Hematopoietic multipotent progenitor cell treated with erythropoietin and hydrocortisone succinate and interleukin-3 and kit ligand, for 17 days (in vitro differentiated cells): ENCODE measurements around the gene BHLHA15.

Source experiments
- DNase-seq: peaks from one replicate; pipeline ENCODE4 v3.0.0-alpha.2; 2015; ENCODE audit warnings: low spot score

BHLHA15 gene

GRCh38 chr7:98225913-98226614 lies 14.8 kb downstream of the BHLHA15 start:
- DNase-seq = no peak

- DNase-seq = no peak
These were observed 16.7 kb downstream of the BHLHA15 start for GRCh38 chr7:98227939-98228338.

GRCh38 chr7:98228801-98229200 lies 17.6 kb downstream of the BHLHA15 start:
- DNase-seq = no peak

GRCh38 chr7:98229441-98229840 lies 18.2 kb downstream of the BHLHA15 start:
- no peak for DNase-seq

GRCh38 chr7:98229991-98230745 lies 18.9 kb downstream of the BHLHA15 start:
- no peak for DNase-seq

GRCh38 chr7:98230746-98231471 lies 19.7 kb downstream of the BHLHA15 start:
- no peak for DNase-seq

GRCh38 chr7:98231493-98232262 lies 20.4 kb downstream of the BHLHA15 start:
- DNase-seq = no peak

GRCh38 chr7:98232263-98232585 lies 21.0 kb downstream of the BHLHA15 start:
- DNase-seq = no peak

GRCh38 chr7:98232799-98233198 lies 21.6 kb downstream of the BHLHA15 start:
- no peak for DNase-seq

- DNase-seq = no peak
These were observed 22.2 kb downstream of the BHLHA15 start for GRCh38 chr7:98233219-98234070.

- no peak for DNase-seq
These were observed 23.3 kb downstream of the BHLHA15 start for GRCh38 chr7:98234429-98235147.

GRCh38 chr7:98235901-98236300 lies 24.7 kb downstream of the BHLHA15 start:
- no peak for DNase-seq

- no peak for DNase-seq
These were observed 25.3 kb downstream of the BHLHA15 start for GRCh38 chr7:98236355-98237185.

GRCh38 chr7:98238076-98238475 lies 26.8 kb downstream of the BHLHA15 start:
- no peak for DNase-seq

GRCh38 chr7:98238976-98239375 lies 27.7 kb downstream of the BHLHA15 start:
- no peak for DNase-seq

- peak; percentile 15 for DNase-seq
These were observed 29.9 kb downstream of the BHLHA15 start for GRCh38 chr7:98240961-98241673.

GRCh38 chr7:98241674-98242241 lies 30.5 kb downstream of the BHLHA15 start:
- DNase-seq = no peak

GRCh38 chr7:98242342-98242741 lies 31.1 kb downstream of the BHLHA15 start:
- DNase-seq = no peak

GRCh38 chr7:98242934-98243333 lies 31.7 kb downstream of the BHLHA15 start:
- DNase-seq = no peak
